ENCODE data around the gene CHIT1.

DNA sequence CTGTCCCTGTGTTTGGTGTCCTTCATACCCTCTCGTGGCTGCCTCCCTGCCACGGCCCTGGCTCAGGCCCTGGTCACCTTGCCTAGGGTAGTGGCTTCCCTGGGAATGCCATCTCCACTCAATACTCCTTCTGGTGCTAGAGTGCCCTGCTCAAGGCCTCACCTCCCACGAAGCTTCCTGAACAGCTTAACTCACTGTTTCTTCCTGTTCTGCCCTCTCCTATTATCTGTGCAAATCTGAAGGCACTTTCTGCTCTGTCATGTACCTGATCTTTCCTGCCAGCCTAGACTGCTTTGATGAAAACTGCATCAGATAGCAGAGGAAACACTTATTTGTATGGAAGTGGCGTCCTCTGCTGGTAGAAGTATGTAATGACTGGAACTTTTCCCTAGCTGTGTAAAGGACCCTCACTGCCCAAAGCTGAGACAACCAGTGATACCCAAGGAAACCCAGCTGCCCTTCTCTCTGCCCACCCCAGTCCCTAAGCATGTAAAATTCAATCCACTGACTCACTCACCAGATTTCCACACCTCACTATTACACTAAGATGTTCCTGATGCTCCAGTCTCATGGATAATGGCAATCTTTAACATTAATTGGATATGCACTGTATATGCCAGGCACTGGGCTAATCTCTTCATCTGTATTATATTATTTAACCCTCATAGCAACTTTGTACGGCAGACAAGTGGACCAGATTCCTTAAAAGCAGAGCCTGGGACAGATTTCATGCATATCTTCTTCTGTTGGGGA is 39.6 kb upstream of the CHIT1 start:
- TF ChIP-seq POLR2AphosphoS5 (IDR thresholded peaks at IDR 0.05) = no peak
- TF ChIP-seq, protein P1, sequence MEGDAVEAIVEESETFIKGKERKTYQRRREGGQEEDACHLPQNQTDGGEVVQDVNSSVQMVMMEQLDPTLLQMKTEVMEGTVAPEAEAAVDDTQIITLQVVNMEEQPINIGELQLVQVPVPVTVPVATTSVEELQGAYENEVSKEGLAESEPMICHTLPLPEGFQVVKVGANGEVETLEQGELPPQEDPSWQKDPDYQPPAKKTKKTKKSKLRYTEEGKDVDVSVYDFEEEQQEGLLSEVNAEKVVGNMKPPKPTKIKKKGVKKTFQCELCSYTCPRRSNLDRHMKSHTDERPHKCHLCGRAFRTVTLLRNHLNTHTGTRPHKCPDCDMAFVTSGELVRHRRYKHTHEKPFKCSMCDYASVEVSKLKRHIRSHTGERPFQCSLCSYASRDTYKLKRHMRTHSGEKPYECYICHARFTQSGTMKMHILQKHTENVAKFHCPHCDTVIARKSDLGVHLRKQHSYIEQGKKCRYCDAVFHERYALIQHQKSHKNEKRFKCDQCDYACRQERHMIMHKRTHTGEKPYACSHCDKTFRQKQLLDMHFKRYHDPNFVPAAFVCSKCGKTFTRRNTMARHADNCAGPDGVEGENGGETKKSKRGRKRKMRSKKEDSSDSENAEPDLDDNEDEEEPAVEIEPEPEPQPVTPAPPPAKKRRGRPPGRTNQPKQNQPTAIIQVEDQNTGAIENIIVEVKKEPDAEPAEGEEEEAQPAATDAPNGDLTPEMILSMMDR (IDR thresholded peaks at IDR 0.05) = peak in 5 of 7 experiments; percentile 77 to 93 (median 91)
